Measurements from ENCODE around the gene TGFA.

DNA sequence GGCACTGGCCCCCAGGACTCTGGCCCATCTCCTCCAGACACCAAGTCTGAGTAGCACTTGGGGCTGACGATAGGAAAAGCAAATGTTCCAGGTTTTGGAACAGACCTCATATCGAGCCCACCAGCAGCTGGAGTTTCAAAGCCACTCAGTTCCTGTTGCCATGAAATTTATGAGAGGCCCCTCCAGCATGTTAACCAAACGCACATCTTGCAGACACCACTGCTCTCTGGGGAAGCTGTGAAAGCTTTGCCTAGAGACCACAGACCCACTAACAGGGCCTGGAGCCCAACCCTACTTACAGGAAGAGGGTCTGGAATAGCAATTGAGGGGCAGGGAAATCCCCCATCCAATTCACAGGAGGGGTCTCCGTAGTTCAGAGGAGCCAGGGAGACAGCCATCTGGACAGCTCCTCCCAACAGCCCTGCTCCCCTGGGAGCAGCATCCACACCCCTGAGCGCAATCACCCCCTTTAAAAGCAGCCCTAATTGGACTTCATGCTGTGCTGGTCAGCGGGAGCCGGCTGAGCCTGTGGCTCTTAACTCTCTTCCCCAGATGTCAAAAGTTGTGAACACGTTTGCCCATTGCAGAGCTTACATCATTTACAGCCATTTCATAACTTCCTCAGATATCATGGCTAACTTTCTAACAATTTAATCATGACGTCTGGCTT is 81.3 kb downstream of the TGFA start:
- TF ChIP-seq EZH2 (IDR thresholded peaks at IDR 0.05; ENCODE audit: insufficient read depth, poor library complexity, severe bottlenecking) (no peak), EZH2phosphoT487 (IDR thresholded peaks at IDR 0.05; ENCODE audit: insufficient read depth, low read depth) (no peak)
